T-helper 1 cell treated with Interleukin-12 subunit alpha and Interleukin-12 subunit beta and Interleukin-4 antibody, amounts not matched to agents 30 μg/mL and 1 μg/mL, for 36 hours (primary cell): ENCODE results near the gene SFMBT2.

Experiments used
- H3K27ac Mint-ChIP-seq: one replicate; pipeline ENCODE4 v1.8.0; 2021; ENCODE audit warnings: mild to moderate bottlenecking, mixed read lengths
- H3K27me3 Mint-ChIP-seq: one replicate; pipeline ENCODE4 v1.8.0; 2021; ENCODE audit warnings: low read depth, mixed read lengths
- H3K36me3 Mint-ChIP-seq: one replicate; pipeline ENCODE4 v1.8.0; 2021; ENCODE audit warnings: low read depth, mixed read lengths
- H3K4me1 Mint-ChIP-seq: one replicate; pipeline ENCODE4 v1.8.0; 2021; ENCODE audit warnings: low read depth, mixed read lengths
- H3K4me3 Mint-ChIP-seq: one replicate; pipeline ENCODE4 v1.8.0; 2021; ENCODE audit warnings: mild to moderate bottlenecking, moderate library complexity, mixed read lengths
- H3K9me3 Mint-ChIP-seq: one replicate; pipeline ENCODE4 v1.8.0; 2021; ENCODE audit warnings: mixed read lengths

Gene SFMBT2

GRCh38 chr10:7263616-7264015 lies 147.2 kb downstream of the SFMBT2 start:
- H3K4me1 Mint-ChIP-seq: peaks cover 46% of the 10 kb centered on the region
- no peak overlapping the region for H3K27ac Mint-ChIP-seq
- no peak overlapping the region for H3K4me3 Mint-ChIP-seq
- peaks cover 12% of the 10 kb centered on the region for H3K36me3 Mint-ChIP-seq
- no peaks in the 10 kb centered on the region for H3K27me3 Mint-ChIP-seq
- H3K9me3 Mint-ChIP-seq: no peaks in the 10 kb centered on the region

- H3K27me3 Mint-ChIP-seq: no peaks in the 10 kb centered on the region
- no peak overlapping the region for H3K4me3 Mint-ChIP-seq
- H3K4me1 Mint-ChIP-seq: peaks cover 48% of the 10 kb centered on the region
- H3K9me3 Mint-ChIP-seq: no peaks in the 10 kb centered on the region
- no peak overlapping the region for H3K27ac Mint-ChIP-seq
- peaks cover 17% of the 10 kb centered on the region for H3K36me3 Mint-ChIP-seq
These were observed 149.5 kb downstream of the SFMBT2 start for GRCh38 chr10:7261351-7261750.

GRCh38 chr10:7260912-7261311 lies 149.9 kb downstream of the SFMBT2 start:
- H3K36me3 Mint-ChIP-seq: peaks cover 17% of the 10 kb centered on the region
- H3K4me3 Mint-ChIP-seq: no peak overlapping the region
- no peaks in the 10 kb centered on the region for H3K27me3 Mint-ChIP-seq
- peaks cover 51% of the 10 kb centered on the region for H3K4me1 Mint-ChIP-seq
- H3K27ac Mint-ChIP-seq: no peak overlapping the region
- H3K9me3 Mint-ChIP-seq: no peaks in the 10 kb centered on the region

- peak overlapping the region; percentile 29 for H3K4me3 Mint-ChIP-seq
- peak overlapping the region; percentile 29 for H3K27ac Mint-ChIP-seq
- H3K4me1 Mint-ChIP-seq: peaks cover 56% of the 10 kb centered on the region
- H3K9me3 Mint-ChIP-seq: no peaks in the 10 kb centered on the region
- peaks cover 17% of the 10 kb centered on the region for H3K36me3 Mint-ChIP-seq
- no peaks in the 10 kb centered on the region for H3K27me3 Mint-ChIP-seq
These were observed 150.4 kb downstream of the SFMBT2 start for GRCh38 chr10:7260412-7260900.

GRCh38 chr10:7258948-7259523 lies 151.8 kb downstream of the SFMBT2 start:
- H3K36me3 Mint-ChIP-seq: peaks cover 26% of the 10 kb centered on the region
- peak overlapping the region; percentile 31 for H3K4me3 Mint-ChIP-seq
- H3K27ac Mint-ChIP-seq: peak overlapping the region; percentile 64
- no peaks in the 10 kb centered on the region for H3K9me3 Mint-ChIP-seq
- peaks cover 66% of the 10 kb centered on the region for H3K4me1 Mint-ChIP-seq
- no peaks in the 10 kb centered on the region for H3K27me3 Mint-ChIP-seq

- Mint-ChIP-seq H3K4me3 (no peak overlapping the region), H3K27me3 (no peaks in the 10 kb centered on the region), H3K36me3 (peaks cover 38% of the 10 kb centered on the region), H3K9me3 (no peaks in the 10 kb centered on the region), H3K27ac (peak overlapping the region; percentile 45), H3K4me1 (peaks cover 67% of the 10 kb centered on the region)
These were observed 155.3 kb downstream of the SFMBT2 start for GRCh38 chr10:7255517-7255916.

GRCh38 chr10:7251696-7252465 lies 159.0 kb downstream of the SFMBT2 start:
- H3K4me1 Mint-ChIP-seq: peaks cover 37% of the 10 kb centered on the region
- no peak overlapping the region for H3K4me3 Mint-ChIP-seq
- H3K9me3 Mint-ChIP-seq: no peaks in the 10 kb centered on the region
- peak overlapping the region; percentile 60 for H3K27ac Mint-ChIP-seq
- H3K27me3 Mint-ChIP-seq: no peaks in the 10 kb centered on the region
- peaks cover 42% of the 10 kb centered on the region for H3K36me3 Mint-ChIP-seq

GRCh38 chr10:7250236-7250635 lies 160.6 kb downstream of the SFMBT2 start:
- Mint-ChIP-seq H3K27ac (no peak overlapping the region), H3K4me1 (peaks cover 23% of the 10 kb centered on the region), H3K4me3 (no peak overlapping the region), H3K36me3 (peaks cover 45% of the 10 kb centered on the region), H3K27me3 (no peaks in the 10 kb centered on the region), H3K9me3 (no peaks in the 10 kb centered on the region)

- peaks cover 43% of the 10 kb centered on the region for H3K36me3 Mint-ChIP-seq
- H3K27ac Mint-ChIP-seq: no peak overlapping the region
- no peak overlapping the region for H3K4me3 Mint-ChIP-seq
These were observed 162.2 kb downstream of the SFMBT2 start for GRCh38 chr10:7248585-7249164.

GRCh38 chr10:7248148-7248547 lies 162.7 kb downstream of the SFMBT2 start:
- no peaks in the 10 kb centered on the region for H3K9me3 Mint-ChIP-seq
- no peaks in the 10 kb centered on the region for H3K27me3 Mint-ChIP-seq
- H3K4me1 Mint-ChIP-seq: peaks cover 33% of the 10 kb centered on the region
- no peak overlapping the region for H3K4me3 Mint-ChIP-seq
- H3K27ac Mint-ChIP-seq: no peak overlapping the region
- peaks cover 45% of the 10 kb centered on the region for H3K36me3 Mint-ChIP-seq

More at GRCh38 chr10:7248585-7249164, 162.2 kb downstream of the SFMBT2 start:
- no peaks in the 10 kb centered on the region for H3K9me3 Mint-ChIP-seq
- no peaks in the 10 kb centered on the region for H3K27me3 Mint-ChIP-seq
- peaks cover 29% of the 10 kb centered on the region for H3K4me1 Mint-ChIP-seq

- Mint-ChIP-seq H3K36me3 (peaks cover 53% of the 10 kb centered on the region), H3K27me3 (no peaks in the 10 kb centered on the region), H3K4me1 (peaks cover 29% of the 10 kb centered on the region), H3K27ac (no peak overlapping the region), H3K4me3 (no peak overlapping the region), H3K9me3 (no peaks in the 10 kb centered on the region)
These were observed 165.3 kb downstream of the SFMBT2 start for GRCh38 chr10:7245505-7245904.

GRCh38 chr10:7243873-7244272 lies 167.0 kb downstream of the SFMBT2 start:
- H3K4me1 Mint-ChIP-seq: peaks cover 42% of the 10 kb centered on the region
- H3K27ac Mint-ChIP-seq: peak overlapping the region; percentile 82
- peaks cover 63% of the 10 kb centered on the region for H3K36me3 Mint-ChIP-seq

GRCh38 chr10:7243139-7243538 lies 167.7 kb downstream of the SFMBT2 start:
- Mint-ChIP-seq H3K36me3 (peaks cover 64% of the 10 kb centered on the region), H3K4me3 (no peak overlapping the region)

More at GRCh38 chr10:7243873-7244272, 167.0 kb downstream of the SFMBT2 start:
- Mint-ChIP-seq H3K9me3 (no peaks in the 10 kb centered on the region), H3K27me3 (no peaks in the 10 kb centered on the region), H3K4me3 (peak overlapping the region; percentile 40)

GRCh38 chr10:7239312-7239985 lies 171.4 kb downstream of the SFMBT2 start:
- H3K9me3 Mint-ChIP-seq: peaks cover 6% of the 10 kb centered on the region
- no peaks in the 10 kb centered on the region for H3K27me3 Mint-ChIP-seq
- H3K27ac Mint-ChIP-seq: no peak overlapping the region
- peaks cover 71% of the 10 kb centered on the region for H3K36me3 Mint-ChIP-seq
- peaks cover 45% of the 10 kb centered on the region for H3K4me1 Mint-ChIP-seq
- H3K4me3 Mint-ChIP-seq: no peak overlapping the region

More at GRCh38 chr10:7243139-7243538, 167.7 kb downstream of the SFMBT2 start:
- no peak overlapping the region for H3K27ac Mint-ChIP-seq
- H3K9me3 Mint-ChIP-seq: no peaks in the 10 kb centered on the region
- H3K27me3 Mint-ChIP-seq: no peaks in the 10 kb centered on the region
- peaks cover 43% of the 10 kb centered on the region for H3K4me1 Mint-ChIP-seq
